ENCODE data around the gene TNFSF15.

DNA sequence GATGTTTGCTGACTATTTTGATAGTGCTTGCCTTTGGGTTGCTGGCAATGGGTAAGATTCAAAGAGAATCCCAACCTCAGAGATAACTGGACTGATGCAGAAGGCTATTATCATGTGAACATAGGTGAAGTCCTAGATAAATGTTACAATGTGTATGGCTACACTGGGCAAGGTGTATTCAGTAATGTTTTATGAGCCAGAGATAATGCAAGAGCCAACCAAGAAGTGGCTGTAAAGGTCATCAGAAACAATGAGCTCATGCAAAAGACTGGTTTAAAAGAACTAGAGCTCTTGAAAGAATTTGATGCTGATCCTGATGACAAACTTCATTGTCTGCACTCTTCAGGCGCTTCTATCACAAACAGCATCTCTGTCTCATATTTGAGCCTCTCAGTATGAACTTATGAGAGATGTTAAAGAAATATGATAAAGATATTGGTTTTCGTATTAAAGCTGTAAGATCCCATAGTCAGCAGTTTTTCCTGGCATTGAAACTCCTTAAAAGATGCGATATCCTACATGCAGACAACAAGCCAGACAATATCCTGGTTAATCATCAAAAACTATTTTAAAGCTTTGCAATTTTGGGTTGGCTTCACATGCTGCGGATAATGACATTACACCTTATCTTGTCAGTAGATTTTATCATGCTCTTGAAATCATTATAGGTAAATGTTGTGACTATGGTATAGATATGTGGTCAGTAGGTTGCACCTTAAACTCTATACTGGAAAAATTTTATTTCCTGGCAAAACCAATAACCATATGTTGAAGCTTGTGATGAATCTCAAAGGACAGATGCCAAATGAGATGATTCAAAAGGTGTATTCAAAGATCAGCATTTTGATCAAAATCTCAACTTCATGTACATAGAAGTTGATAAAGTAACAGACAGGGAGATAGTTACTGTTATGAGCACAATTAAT lies 41.9 kb upstream of the TNFSF15 start:
- TF ChIP-seq LEF1 (IDR thresholded peaks at IDR 0.05; ENCODE audit: borderline replicate concordance), result no peak
- no peak for TF ChIP-seq TARDBP (IDR thresholded peaks at IDR 0.05)
- no peak for TF ChIP-seq SP1 (IDR thresholded peaks at IDR 0.05)
- TF ChIP-seq SUZ12 (IDR thresholded peaks at IDR 0.05), result no peak
- TF ChIP-seq FOXK2 (IDR thresholded peaks at IDR 0.05), result no peak
- TF ChIP-seq NFRKB (IDR thresholded peaks at IDR 0.05), result no peak
- no peak for TF ChIP-seq L3MBTL2 (conservative IDR thresholded peaks at IDR 0.05)
- no peak for TF ChIP-seq FOXM1 (IDR thresholded peaks at IDR 0.05; ENCODE audit: borderline replicate concordance)
